Osteocyte (in vitro differentiated cells): ENCODE data around the gene NLGN1. TPM values are rescaled to one million over a fixed set of nuclear protein-coding genes. Genes with fewer than 3 reads are reported as not detected.

Experiments
- DNase-seq: peaks from one replicate; pipeline ENCODE4 v3.0.0; 2021; ENCODE audit warnings: mixed read lengths; ENCODE audit not compliant: unreplicated experiment; ENCODE audit errors: extremely low spot score
- H3K27ac Mint-ChIP-seq: one replicate; pipeline ENCODE4 v1.8.0; 2021; ENCODE audit warnings: mild to moderate bottlenecking, mixed read lengths; ENCODE audit not compliant: unreplicated experiment
- H3K27me3 Mint-ChIP-seq: one replicate; pipeline ENCODE4 v1.8.0; 2021; ENCODE audit warnings: mixed read lengths; ENCODE audit not compliant: unreplicated experiment
- H3K36me3 Mint-ChIP-seq: one replicate; pipeline ENCODE4 v1.8.0; 2021; ENCODE audit warnings: mixed read lengths; ENCODE audit not compliant: unreplicated experiment
- H3K4me1 Mint-ChIP-seq: one replicate; pipeline ENCODE4 v1.8.0; 2021; ENCODE audit warnings: mixed read lengths; ENCODE audit not compliant: unreplicated experiment
- H3K4me3 Mint-ChIP-seq: one replicate; pipeline ENCODE4 v1.8.0; 2021; ENCODE audit warnings: mild to moderate bottlenecking, moderate library complexity, mixed read lengths; ENCODE audit not compliant: unreplicated experiment
- H3K9me3 Mint-ChIP-seq: one replicate; pipeline ENCODE4 v1.8.0; 2021; ENCODE audit warnings: mixed read lengths; ENCODE audit not compliant: unreplicated experiment
- CTCF ChIP-seq: fragments of 200-600 bp; sonication (generic); IDR thresholded peaks from 2 replicates; pipeline ENCODE4 v1.5.0; 2021; ENCODE audit warnings: antibody characterized with exemption, mild to moderate bottlenecking, moderate library complexity
- total RNA-seq: library from RNA; stranded (reverse); gene quantifications from 2 replicates; pipeline ENCODE4 v1.2.1, GENCODE V29; 2021

The NLGN1 gene
- total RNA-seq, 1 donor from 2014 or later = 3.9 TPM

GRCh38 chr3:173659972-173660371, 262.4 kb downstream of the NLGN1 start:
- H3K9me3 Mint-ChIP-seq = no peaks in the 10 kb centered on the region
- peaks cover 4% of the 10 kb centered on the region for H3K4me1 Mint-ChIP-seq
- no peaks in the 10 kb centered on the region for H3K36me3 Mint-ChIP-seq
- no peak overlapping the region for H3K4me3 Mint-ChIP-seq
- DNase-seq = no peak
- H3K27me3 Mint-ChIP-seq = no peaks in the 10 kb centered on the region
- no peak for TF ChIP-seq CTCF
- no peak overlapping the region for H3K27ac Mint-ChIP-seq

- no peak for TF ChIP-seq CTCF
- Mint-ChIP-seq H3K27me3 (no peaks in the 10 kb centered on the region), H3K36me3 (no peaks in the 10 kb centered on the region), H3K4me1 (peaks cover 4% of the 10 kb centered on the region), H3K4me3 (no peak overlapping the region), H3K9me3 (no peaks in the 10 kb centered on the region), H3K27ac (no peak overlapping the region)
- no peak for DNase-seq
Measured at GRCh38 chr3:173660645-173661299, 263.2 kb downstream of the NLGN1 start.

GRCh38 chr3:173663696-173664111, 266.2 kb downstream of the NLGN1 start:
- DNase-seq = no peak
- H3K4me3 Mint-ChIP-seq = no peak overlapping the region
- H3K36me3 Mint-ChIP-seq = no peaks in the 10 kb centered on the region
- no peaks in the 10 kb centered on the region for H3K27me3 Mint-ChIP-seq
- no peak for TF ChIP-seq CTCF
- H3K27ac Mint-ChIP-seq = no peak overlapping the region
- peaks cover 4% of the 10 kb centered on the region for H3K4me1 Mint-ChIP-seq
- H3K9me3 Mint-ChIP-seq = no peaks in the 10 kb centered on the region

- no peak for DNase-seq
- Mint-ChIP-seq H3K9me3 (no peaks in the 10 kb centered on the region), H3K27me3 (no peaks in the 10 kb centered on the region), H3K4me1 (peaks cover 3% of the 10 kb centered on the region), H3K27ac (no peak overlapping the region), H3K36me3 (no peaks in the 10 kb centered on the region), H3K4me3 (no peak overlapping the region)
- no peak for TF ChIP-seq CTCF
Measured at GRCh38 chr3:173676094-173676493, 278.6 kb downstream of the NLGN1 start.

GRCh38 chr3:173681188-173681678, 283.7 kb downstream of the NLGN1 start:
- DNase-seq = no peak
- no peak for TF ChIP-seq CTCF
- no peaks in the 10 kb centered on the region for H3K9me3 Mint-ChIP-seq
- H3K4me3 Mint-ChIP-seq = no peak overlapping the region
- H3K27me3 Mint-ChIP-seq = no peaks in the 10 kb centered on the region
- H3K27ac Mint-ChIP-seq = no peak overlapping the region
- H3K36me3 Mint-ChIP-seq = no peaks in the 10 kb centered on the region
- peaks cover 4% of the 10 kb centered on the region for H3K4me1 Mint-ChIP-seq
